Amniotic epithelial cell (primary cell): ENCODE measurements around the gene AKAIN1.

Source experiments
- DNase-seq: peaks from one replicate; pipeline ENCODE4 v3.0.0-alpha.2; 2010; ENCODE audit warnings: low read depth

AKAIN1 gene, protein sequence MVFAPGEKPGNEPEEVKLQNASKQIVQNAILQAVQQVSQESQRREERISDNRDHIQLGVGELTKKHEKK

DNA sequence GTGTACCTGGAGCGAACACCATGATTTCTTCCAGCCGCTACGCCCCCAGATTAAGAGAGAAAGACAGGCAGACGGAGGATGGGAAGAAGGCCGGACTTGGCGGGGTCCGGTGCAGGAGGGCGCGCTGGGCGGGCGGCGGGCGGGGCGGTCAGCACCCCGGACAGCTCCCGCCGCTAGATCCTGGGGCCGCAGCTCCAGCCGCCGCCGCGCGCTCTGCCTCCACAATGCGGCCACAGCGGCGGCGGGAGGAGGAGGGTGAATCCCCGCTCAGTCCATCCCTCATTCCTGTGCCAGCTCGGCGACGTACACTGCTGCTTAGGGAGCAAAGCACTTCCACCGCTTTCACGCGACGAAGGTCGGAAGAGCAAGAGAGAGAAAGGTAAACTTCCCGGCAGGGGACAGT, at the start of gene AKAIN1:
Gene AKAIN1 (minus strand): TSS at position 226 of the 403 bp plus-strand sequence. CDS start 204 bp downstream, at position 22.
- DNase-seq, result peak; percentile 0

DNA sequence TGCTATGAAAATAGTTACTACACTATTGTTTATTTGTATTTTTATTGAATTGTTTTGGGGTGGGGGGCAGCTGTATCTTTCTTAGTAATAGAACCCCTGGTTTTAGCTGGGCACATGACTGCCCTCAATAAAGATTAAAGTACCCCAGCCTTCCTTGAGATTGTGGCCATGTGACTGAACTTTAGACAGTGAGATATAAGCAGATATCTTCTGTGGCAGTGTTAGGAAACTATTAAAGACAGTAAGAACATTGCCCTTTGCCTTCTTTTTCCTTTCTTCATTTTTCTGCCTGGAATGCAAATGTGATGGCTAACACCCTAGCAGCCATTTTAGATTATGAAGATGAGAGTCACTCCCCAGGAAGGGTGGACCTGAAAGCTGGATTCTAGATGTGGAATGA, 47.9 kb upstream of the AKAIN1 start:
- no peak for DNase-seq

DNA sequence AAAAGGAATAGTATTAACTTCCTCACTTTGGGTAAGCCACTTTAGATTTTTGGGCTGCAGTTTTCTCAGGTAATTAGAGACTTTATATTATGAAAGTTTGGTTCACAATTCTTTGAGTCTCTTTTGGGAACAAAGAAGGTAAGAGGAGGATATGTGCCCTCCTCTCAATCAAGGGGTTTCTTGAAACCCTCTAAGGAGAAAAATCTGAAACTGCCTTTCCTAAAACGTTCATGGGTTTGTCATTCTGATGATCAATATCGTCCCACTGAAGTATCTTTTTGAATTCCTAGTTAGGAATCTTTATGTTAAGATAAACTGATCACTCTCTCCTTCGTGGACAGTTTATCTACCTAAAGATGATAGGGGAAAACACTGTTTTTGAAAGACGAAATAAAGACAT, 42.4 kb upstream of the AKAIN1 start:
- no peak for DNase-seq

DNA sequence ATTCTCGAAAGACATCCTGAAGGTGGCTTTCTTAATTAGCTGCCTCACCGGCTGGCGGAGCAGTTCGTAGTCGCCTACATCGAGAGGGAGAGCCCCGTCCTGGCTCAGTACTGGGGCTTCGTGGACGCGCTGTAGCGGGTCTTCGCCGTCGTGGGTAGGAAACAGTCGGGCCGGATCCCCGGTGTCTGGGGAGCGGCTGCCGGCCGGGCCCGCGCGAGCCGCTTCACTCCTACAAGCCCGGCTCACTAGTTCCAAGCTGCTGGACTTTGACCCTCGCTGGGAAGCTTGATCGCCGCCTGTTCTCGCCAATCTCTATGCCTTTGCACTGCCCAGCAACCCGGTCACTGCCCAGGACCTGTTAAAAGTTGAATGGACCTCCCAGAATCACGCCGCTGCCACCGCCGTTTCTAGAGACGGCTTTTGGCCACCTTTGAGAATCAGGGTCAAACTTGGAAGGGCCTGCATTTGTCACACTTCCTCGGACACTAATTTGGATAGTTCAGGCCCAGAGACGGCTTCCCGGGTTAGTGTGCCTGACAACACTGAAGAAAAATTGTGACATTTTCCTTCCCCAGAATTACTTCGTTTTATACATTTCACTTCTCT, 41.4 kb upstream of the AKAIN1 start:
- DNase-seq, result peak; percentile 35

DNA sequence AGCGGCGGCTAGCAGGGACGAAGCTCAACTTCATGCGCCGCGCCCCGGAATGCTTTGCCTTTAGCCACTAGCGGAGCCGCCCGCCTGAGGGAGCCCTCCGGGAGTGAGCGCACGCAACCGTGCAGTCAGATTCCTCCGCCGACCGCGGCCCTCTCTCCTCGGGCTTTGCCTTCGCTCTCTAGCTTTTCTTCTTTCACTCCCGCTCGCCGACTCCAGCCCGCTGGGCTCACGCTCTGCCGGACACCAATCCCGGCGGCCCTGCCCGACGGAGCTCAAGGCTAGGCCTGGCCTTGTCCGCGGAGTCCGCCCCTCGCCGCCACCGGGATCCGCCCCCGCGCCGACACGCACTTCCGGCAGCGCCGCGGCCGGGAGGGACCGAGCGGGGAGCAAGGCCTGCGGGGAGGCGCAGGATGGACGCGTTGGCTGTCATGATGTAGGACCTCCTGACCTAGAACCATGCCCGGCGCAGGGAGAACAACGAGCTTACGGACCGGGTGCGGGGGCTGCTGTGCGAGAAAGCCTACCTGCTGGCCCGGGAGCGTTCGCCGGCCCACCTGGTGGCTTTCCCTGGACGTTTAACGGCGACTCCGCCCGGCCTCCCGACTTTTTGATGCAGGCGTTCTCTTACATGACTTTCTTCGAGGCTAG, 40.8 kb upstream of the AKAIN1 start:
- peak; percentile 89 for DNase-seq

DNA sequence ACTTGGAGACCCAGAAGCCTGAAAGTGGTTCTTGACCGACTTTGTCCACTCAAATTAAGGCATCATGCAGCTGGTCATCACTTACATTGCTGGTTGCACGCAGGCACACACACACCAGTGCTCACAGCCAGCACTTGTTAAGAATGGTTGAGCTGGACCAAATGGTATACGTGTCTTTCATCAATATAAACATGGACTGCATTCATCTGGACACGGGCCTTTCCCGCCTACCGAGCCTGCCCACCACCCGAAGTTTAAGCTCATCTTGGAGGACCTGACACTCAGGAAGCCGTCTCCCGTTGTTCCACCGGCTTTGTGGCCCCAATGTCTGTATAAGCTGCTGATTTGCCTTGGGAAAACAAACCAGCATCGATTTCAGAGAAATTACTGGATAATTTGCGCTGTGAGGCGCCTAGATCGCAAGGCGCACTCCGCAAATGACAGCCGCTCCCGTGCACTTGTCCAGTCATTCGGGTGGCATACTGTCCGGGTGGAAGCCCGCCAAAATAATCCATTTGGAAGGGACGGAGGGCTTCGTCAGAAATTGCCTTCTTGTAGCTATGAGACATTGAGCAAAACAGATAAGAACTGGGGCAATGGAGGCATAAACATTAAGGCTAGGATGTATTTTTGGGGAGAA, 40.1 kb upstream of the AKAIN1 start:
- peak; percentile 9 for DNase-seq

DNA sequence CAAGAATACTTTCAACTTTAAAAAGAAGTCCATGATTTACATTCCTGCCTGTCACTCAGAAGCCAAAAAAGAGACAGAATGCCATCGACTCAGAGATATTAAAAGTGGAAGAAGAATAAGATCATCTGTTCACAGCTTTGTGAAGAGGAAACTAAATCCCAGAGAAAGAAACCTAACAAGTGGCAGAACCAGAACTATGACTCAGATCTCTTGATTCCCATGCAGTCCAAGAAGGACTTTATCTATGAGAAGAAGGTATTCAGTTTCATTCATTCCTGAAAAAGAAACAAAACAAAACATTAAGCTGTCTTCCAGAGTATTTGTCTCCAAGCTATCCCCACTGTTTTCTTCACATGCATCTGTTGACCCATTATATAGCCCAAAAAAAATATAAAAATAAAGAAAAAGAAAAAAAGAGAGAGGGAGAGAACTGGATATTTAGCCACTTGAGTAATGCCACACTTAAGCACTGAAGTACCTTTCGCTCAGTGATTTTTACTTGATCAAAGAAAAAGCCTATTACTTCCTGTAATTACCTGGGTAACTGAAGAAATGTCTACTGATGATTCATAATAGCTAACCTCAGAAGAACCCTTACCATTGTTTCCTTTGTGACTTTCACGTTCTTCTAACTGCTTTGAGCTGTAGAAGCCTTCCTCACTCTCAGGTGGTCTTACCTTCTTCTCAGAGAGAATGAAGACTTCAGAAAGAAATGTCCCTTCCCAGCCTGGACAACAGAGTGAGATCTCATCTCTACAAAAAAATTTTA, 17.7 kb upstream of the AKAIN1 start:
- no peak for DNase-seq

DNA sequence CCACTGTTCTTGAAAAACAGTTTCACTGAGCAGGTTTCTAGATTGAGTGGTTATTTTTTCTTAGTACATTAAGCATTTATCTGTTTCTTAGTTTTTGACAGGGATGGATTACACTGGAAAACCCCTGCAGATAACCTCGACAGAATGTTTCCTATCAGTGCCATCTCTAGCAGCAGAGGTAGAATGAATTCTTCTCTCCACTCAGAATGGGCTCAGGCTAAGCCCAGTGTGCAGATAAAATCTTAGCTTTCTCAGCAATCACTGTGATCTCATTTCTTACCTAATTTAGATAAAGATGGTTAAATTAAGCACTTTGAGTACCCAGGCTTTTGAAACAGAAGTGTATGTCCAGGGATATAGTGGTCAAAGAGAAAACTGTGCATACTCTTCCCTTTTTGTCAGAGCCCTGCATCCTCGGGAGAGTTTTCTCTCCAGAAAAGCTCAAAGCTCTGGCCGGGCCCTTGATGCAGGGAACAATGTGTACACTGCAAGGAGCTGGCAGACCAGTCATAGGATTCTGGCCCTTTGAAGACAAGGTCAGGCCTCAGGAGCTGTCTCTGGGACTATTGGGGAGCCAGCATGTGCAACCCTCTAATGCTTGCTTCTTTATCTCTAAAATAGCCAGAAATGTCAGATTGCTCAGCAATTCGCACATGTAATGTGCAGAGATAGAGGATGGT, 10.6 kb upstream of the AKAIN1 start:
- no peak for DNase-seq

DNA sequence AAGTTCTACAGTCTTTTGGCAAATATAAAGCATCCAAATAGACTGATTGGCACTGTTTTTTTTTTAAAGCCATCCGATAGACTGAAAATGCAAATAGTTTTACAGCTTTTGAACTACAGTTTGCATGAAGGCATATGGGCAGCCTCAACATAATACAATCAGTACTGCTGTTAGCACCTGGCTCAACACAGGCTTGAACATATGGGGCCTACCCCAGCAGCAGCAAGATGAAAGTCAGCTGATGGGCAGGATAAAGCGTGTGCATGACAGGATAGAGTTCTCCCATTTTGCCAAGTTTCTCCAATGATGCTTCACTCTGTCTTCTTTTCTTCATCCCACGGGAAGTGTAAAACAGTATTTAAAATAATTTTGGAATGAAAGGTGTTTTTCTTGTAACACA, 1.3 kb upstream of the AKAIN1 start:
- DNase-seq, result no peak

DNA sequence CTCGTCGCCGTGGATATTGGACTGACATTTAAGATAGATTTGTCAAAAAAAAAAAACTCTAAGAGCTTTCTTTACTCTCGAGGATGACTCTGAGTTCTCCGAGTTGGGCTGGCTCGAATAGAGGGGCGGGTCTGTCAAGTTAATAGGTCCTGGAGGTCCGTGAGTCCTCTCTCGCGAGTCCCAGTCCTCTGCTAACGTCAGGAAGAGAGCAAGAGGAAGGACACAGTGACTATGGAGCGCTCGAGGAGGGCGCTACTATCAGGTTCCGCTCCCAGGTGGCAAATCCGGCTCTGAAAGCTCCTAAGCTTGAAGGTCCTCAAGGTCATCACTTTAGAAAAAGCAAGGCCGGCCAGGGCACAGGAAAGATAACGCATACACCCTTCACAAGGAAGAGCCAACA, 404 bp upstream of the AKAIN1 start:
- no peak for DNase-seq

DNA sequence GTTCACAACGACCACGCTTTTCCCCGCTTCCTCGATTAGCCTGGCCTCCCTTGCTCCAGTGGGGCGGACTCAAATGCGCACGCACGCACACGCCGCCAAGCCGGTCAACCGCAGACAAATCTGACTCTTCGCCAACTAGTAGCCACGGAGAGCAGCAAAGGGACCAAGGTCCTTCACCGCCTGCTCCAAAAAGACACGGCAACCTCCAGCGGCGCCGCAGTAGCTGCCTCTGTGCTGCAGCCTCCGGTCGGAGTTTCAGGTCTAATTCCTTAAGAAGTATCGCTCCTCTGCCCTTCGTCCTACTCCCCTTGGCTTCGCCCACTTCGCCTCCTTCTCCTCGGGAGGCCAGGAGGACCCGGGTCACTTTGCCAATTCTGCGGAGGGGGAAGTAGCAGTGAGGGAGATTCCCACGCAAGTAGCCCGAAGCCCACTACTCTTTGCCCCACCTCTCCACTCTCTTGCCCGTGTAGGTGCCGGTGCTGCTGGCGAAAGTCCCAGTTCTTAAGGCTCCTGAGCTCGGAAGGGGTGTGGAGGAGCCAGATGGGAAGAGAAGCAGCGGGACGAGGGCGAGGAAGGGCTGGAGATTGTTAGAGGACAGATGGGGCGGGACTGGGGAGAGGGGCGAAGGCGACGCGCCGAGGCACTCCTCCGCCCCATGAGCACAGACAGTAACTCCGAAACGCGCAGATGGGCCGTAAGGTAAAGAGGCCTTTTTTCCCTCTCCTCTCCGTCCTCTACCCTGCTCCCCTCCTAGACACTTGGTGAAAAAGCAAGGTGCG, 615 bp downstream of the AKAIN1 start:
- no peak for DNase-seq

DNA sequence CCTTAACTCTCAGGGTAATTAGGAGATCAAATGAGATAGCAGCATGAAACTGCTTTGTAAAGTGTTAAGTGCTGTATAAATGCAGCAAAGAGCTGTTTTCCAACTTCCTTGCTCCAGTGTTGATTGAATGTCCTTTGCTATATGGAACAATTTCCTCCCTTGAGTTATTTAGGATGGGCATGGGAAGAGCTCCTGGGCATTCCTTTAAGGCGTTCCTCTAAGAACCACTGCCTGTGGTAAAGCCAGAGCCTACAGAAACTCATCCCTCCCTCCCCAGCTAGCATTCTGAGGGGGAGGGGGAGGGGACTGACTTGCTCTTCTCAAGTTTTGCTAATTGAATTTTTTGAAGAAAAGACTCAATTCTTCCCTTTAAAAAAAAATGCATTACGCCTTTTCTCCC, 1.4 kb downstream of the AKAIN1 start:
- no peak for DNase-seq

DNA sequence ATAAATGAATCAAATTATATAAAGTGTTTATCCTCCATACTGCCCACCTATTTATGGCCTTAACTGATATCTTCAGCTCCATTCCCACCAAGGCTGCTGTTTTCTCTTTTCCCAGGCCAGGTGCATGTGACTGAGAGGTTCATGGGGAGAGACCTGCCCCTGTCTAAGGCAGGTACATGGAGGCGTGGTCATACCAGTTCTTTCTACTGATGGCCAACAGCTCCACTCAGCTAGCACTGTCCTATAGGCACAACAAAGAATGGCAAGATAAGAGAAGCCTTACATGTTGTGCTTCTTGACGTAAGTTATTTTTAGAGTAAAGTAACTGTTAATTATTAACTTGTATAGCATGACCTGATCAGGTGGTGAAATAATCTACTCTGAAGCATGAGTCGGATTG, 16.8 kb downstream of the AKAIN1 start:
- no peak for DNase-seq

DNA sequence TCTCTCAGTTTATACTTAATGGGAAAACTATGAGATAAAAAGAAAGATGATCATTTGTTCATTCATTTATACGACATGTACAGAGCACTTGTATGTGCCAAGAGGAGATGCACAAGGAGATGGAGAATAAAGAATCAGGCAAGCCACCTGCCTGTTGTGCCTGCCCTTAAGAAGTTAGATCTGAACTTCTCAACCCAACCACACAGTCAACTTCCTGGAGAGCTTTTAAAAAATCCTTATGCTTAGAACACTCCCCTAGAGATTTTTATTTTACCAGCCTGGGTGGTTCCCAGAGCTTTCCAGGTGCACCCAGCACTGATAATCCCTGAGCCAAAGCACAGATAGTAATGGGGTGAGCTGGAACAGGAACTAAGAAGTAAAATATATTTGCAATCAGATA, 18.5 kb downstream of the AKAIN1 start:
- no peak for DNase-seq

DNA sequence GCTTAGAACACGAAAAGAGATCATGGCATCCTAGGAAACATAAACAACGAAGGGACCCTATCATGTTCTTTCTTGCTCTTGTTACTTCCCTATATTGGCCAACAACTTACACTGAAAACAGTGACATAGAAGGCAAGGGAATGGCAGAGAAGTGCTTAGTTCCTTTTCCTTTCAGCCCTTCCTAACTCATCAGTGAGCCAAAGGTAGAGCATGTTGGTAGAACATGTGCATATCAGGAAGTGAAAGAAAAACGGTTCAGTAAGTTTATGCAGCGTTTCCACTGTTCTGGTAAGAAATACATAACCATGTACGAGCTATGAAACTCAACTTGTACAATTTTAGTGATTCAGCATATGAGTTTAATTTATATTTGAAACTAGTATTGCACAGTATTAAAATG, 21.7 kb downstream of the AKAIN1 start:
- DNase-seq, result no peak

DNA sequence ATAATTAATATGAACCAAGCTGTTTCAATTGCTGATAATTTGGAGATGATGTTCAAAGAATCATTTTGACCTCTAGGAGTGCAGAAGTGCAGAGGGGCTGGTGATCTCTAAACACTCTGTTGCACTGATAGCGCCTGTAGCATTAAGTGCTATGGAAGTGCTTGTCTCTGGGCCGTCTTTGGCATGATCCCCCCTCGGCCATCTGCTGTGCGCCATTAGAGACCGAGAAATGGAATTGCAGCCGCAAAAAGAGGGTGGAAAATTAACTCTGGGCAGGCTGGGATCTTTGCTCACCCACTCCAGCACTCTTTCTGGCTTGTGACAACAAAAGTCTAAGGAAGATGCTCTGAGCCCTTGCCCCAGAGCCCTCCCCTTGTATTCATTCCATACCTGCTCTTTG, 23.4 kb downstream of the AKAIN1 start:
- DNase-seq, result no peak

DNA sequence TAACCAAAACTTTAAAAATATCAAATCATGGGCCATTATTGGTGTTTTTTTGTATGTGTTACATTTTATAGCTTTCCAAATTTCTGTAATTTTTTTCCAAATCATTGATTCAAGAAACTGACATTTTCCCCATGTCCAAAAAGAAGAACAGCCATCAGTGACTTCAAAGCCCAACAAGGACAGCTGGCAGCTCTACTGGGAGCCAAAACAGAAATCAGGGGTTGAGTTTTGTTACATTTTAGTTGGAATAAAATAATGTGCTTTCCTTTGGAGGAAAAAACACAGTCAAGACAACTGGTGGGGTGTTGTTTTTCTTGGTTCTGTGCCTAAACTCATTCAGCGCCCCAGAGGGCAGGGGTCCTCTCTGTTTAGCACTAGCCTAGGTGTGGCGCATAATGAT, 23.8 kb downstream of the AKAIN1 start:
- no peak for DNase-seq

DNA sequence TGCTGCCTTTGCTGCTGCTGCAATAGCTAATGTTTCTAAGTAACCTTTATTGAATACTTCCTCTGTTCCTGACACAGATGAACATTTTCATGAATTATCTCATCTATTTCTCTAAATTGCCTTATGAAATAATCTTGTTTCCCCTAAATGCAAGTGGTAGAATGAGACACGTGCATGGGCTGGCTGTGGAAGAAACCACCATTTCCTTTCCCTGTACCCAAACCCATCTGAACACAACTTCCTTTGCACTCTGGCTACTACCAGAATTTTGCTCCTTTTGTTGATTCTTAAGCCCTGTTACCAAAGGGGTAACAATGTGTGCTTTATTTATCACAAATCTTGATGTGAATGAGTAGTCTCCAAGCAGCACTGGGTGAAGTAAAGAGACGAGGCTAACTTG, 29.2 kb downstream of the AKAIN1 start:
- DNase-seq, result no peak

DNA sequence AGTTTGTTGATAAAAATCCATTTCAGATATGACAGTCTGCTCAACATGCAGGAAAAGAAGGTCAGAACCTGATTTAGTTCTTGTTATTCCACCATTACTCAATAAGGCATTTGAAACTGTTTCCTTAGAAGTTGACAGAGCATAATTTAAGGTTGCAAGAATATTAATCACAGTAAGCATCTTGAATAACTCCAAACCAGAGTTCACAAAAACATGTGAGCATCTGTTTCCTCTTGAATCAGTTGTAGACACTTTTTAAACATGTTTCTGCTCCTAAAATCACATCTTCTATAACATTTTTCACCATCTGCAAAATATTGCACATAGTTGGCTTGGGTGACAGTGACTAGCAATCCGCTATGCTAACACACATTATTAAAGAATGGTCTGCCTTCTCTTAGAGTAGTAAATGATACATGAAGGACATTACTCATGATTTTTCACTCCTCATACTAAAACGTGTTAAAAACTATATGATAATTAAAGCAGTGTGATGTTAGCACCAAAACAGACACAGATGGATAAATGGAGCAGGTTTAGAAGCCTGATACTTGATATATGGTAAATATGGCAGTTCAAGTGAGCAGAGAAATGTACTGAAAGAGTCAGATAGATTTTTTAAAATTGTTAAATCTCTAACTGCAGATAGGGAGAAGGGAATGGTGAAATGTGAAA, 30.3 kb downstream of the AKAIN1 start:
- DNase-seq, result no peak

DNA sequence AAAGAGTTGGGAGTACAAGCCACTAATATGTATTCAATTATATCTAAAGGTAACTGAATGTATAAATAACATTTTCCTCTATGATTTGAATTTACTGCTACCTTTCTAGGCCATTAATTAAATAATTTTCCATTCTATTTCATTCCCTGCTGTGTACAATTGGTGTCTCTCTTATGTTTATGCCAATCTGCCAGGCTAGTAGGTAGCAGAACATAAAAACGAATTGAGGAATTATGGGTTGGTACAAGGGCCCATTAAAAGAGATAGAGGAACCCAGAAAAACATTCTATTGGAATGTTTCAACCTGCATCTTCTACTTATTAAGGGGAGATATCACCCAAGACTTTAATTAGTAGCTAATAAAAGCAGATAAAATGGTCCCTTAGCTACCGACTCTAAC, 32.2 kb downstream of the AKAIN1 start:
- DNase-seq, result no peak

DNA sequence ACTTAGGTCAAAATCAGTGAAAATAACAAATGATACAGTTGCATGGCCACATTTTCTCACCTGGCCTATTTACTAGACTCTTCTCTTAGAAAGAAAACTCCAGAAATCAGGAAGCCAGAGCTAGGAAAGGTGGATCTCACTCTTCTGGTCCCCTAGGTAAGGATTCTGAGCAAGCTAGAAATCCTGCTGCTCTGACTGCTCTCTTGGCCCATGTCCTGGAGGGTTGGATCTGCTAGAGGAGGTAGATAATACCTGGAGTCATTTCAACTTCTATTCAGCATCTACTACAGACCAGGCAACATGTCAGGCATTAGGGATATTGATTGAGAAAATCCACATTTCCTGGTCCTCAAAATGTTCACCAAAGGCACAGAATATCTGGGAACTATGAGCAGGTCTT, 34.9 kb downstream of the AKAIN1 start:
- no peak for DNase-seq
